Measurements from ENCODE around the gene PGM1.

DNA sequence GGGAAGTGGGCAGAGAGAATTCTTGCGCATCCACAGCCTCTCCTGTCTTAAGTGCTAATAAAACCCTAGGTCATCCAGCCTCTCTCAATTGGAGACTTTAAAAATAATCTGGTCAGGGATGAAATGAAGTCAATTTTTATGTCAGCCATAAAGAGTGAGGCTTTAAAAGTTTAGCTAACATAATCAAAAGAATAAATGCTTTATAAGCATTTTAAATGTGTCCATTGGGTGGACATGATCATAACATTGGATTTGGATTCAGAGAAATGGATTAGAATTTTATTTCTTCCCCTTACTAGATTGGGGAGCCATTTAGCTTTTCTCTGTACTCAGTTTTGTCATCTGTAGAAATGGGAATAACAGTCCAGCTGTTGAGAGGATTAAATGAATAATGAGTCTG lies 55.5 kb downstream of the PGM1 start:
- no peak for TF ChIP-seq POLR2A (IDR thresholded peaks at IDR 0.05)
- TF ChIP-seq, protein P1, sequence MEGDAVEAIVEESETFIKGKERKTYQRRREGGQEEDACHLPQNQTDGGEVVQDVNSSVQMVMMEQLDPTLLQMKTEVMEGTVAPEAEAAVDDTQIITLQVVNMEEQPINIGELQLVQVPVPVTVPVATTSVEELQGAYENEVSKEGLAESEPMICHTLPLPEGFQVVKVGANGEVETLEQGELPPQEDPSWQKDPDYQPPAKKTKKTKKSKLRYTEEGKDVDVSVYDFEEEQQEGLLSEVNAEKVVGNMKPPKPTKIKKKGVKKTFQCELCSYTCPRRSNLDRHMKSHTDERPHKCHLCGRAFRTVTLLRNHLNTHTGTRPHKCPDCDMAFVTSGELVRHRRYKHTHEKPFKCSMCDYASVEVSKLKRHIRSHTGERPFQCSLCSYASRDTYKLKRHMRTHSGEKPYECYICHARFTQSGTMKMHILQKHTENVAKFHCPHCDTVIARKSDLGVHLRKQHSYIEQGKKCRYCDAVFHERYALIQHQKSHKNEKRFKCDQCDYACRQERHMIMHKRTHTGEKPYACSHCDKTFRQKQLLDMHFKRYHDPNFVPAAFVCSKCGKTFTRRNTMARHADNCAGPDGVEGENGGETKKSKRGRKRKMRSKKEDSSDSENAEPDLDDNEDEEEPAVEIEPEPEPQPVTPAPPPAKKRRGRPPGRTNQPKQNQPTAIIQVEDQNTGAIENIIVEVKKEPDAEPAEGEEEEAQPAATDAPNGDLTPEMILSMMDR (IDR thresholded peaks at IDR 0.05), result no peak
- TF ChIP-seq POLR2AphosphoS5 (IDR thresholded peaks at IDR 0.05), result no peak

All from breast epithelium (tissue), 3 donors.